ENCODE measurements around the gene DCC. TPM values are rescaled to one million over a fixed set of nuclear protein-coding genes. Genes with fewer than 3 reads are reported as not detected.

The DCC gene
- total RNA-seq, 4 donors from 2014 or later: 0.27 to 2.5 TPM; not detected in 2

DNA sequence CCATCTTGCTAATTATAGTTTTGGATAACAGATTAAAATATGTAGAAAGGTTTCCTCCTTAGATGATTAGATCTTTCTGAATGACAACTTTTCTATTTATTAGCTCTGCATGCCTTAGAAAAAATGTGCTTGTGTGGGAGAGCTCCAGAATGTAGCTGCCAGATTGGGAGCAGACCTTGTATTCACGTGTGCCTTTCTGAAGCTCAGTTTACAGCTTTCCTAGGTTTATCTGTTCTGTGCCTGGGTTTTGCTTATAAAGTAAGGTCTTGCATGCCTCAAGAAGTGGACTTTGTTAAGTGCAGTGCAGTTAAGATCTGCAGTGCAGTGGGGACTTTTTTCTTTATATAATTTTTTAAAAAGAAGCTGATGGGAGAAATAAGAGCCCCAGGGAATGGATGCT lies 179.0 kb downstream of the DCC start:
- no peak for DNase-seq
- WGBS, 2 donors (ENCODE audit: low coverage in 1 of 2): 30 to 60% methylated on average over 1 of the region's 1 CpG
- Histone ChIP-seq H3K4me3 (no peak overlapping the region), H3K9me3 (no peaks in the 10 kb centered on the region), H3K27ac (no peak overlapping the region), H3K4me1 (peaks cover 0 to 4% (median 0%) of the 10 kb centered on the region in 4 donors), H3K36me3 (no peaks in the 10 kb centered on the region), H3K27me3 (no peaks in the 10 kb centered on the region)
- in situ Hi-C loops (cut with MboI; ENCODE audit: low pct_ligation_motif_present in 1 of 4, low pct_unique_long_range_greater_than_20kb in 1 of 4, low sequenced_read_pairs in 3 of 4): no loop called here
- TF ChIP-seq, protein P1, sequence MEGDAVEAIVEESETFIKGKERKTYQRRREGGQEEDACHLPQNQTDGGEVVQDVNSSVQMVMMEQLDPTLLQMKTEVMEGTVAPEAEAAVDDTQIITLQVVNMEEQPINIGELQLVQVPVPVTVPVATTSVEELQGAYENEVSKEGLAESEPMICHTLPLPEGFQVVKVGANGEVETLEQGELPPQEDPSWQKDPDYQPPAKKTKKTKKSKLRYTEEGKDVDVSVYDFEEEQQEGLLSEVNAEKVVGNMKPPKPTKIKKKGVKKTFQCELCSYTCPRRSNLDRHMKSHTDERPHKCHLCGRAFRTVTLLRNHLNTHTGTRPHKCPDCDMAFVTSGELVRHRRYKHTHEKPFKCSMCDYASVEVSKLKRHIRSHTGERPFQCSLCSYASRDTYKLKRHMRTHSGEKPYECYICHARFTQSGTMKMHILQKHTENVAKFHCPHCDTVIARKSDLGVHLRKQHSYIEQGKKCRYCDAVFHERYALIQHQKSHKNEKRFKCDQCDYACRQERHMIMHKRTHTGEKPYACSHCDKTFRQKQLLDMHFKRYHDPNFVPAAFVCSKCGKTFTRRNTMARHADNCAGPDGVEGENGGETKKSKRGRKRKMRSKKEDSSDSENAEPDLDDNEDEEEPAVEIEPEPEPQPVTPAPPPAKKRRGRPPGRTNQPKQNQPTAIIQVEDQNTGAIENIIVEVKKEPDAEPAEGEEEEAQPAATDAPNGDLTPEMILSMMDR (IDR thresholded peaks at IDR 0.05): no peak
- TF ChIP-seq POLR2AphosphoS5 (IDR thresholded peaks at IDR 0.05) (no peak), POLR2A (IDR thresholded peaks at IDR 0.05) (no peak), EP300 (IDR thresholded peaks at IDR 0.05; ENCODE audit: low read depth) (no peak)
- intact Hi-C loops (cut with DNase I; ENCODE audit: low total_unique reads): no loop called here

DNA sequence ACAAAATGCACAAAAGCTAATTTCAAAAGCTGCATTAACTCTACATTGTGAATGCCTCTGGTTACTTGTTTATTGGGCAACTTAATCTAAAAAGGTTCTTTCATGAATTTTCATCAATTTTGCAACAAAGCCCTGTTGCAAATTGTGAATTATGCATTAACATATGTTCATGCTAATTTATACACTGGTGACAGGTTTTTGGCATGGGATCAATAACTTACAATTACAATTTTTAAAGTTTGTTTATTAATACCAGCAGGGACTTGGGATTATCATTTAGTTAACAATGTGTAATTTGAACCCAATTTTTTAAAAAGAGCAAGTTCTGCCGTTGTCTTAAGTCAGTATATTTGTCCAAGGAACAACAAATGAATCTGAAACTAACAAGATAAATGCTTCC lies 183.6 kb downstream of the DCC start:
- in situ Hi-C loops (cut with MboI; ENCODE audit: low pct_ligation_motif_present in 1 of 4, low pct_unique_long_range_greater_than_20kb in 1 of 4, low sequenced_read_pairs in 3 of 4) (no loop called here), intact Hi-C loops (cut with DNase I; ENCODE audit: low total_unique reads) (no loop called here)
- no peak for DNase-seq
- H3K27me3 ChIP-seq: no peaks in the 10 kb centered on the region
- H3K4me3 ChIP-seq: no peak overlapping the region
- TF ChIP-seq POLR2A (IDR thresholded peaks at IDR 0.05) (no peak), POLR2AphosphoS5 (IDR thresholded peaks at IDR 0.05) (no peak), EP300 (IDR thresholded peaks at IDR 0.05; ENCODE audit: low read depth) (no peak)
- TF ChIP-seq, protein P1 (IDR thresholded peaks at IDR 0.05): no peak
- H3K9me3 ChIP-seq: no peaks in the 10 kb centered on the region
- H3K27ac ChIP-seq: no peak overlapping the region
- no peaks in the 10 kb centered on the region for H3K36me3 ChIP-seq
- 48 to 54% methylated on average over 1 of the region's 1 CpG for WGBS, 2 donors (ENCODE audit: low coverage in 1 of 2)
- peaks cover 0 to 4% (median 0%) of the 10 kb centered on the region in 4 donors for H3K4me1 ChIP-seq

DNA sequence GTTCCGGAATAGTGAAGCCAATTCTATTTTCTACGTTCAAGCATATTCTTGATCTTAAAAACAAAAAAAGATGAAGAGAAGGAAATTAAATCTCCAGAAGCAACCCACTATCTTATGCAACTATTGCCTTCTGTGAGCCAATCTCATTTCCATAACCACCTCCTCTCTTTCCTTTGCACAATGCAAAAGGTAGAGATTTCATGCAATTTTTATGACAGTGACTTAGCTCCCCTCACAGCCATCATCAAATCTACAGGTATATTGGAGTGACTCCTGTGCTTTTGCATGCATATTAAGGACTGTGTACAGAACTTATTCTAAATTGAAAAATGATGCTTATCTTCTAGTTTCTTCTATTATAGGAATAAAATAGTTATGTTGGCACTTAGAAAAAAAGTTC lies 191.8 kb downstream of the DCC start:
- Histone ChIP-seq H3K36me3 (no peaks in the 10 kb centered on the region), H3K27ac (no peak overlapping the region), H3K4me3 (no peak overlapping the region), H3K27me3 (no peaks in the 10 kb centered on the region), H3K9me3 (no peaks in the 10 kb centered on the region), H3K4me1 (no peaks in the 10 kb centered on the region)
- no peak for DNase-seq
- in situ Hi-C loops (cut with MboI; ENCODE audit: low pct_ligation_motif_present in 1 of 4, low pct_unique_long_range_greater_than_20kb in 1 of 4, low sequenced_read_pairs in 3 of 4): no loop called here
- WGBS, 2 donors (ENCODE audit: low coverage in 1 of 2): 87 to 92% methylated on average over 2 of the region's 2 CpGs
- intact Hi-C loops (cut with DNase I; ENCODE audit: low total_unique reads): loop anchor here (10.0 kb wide), 1 partner anchor 57 kb away; no protein-coding TSS in a partner anchor
- TF ChIP-seq EP300 (IDR thresholded peaks at IDR 0.05; ENCODE audit: low read depth): no peak
- TF ChIP-seq POLR2AphosphoS5 (IDR thresholded peaks at IDR 0.05): no peak
- no peak for TF ChIP-seq POLR2A (IDR thresholded peaks at IDR 0.05)
- TF ChIP-seq, protein P1 (IDR thresholded peaks at IDR 0.05): no peak

DNA sequence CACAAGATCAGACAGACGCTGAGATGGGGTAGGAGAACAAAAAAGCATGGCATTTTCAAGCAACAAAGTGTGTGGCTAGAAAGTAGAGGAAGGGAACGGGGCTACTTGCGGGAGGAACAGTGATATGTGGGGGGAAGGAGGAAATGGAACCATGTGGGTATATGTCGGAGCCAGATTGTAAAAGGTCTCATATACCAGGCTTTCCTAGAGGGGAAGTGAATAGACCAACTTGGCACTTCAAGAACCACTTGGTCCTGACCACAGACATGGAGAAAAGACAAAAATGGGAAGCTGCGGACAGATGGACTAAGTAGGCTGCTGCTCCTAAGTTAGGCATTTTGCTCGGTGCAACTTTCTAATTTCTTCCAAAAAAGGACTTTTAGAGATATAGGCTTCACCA lies 196.0 kb downstream of the DCC start:
- Histone ChIP-seq H3K9me3 (no peaks in the 10 kb centered on the region), H3K4me3 (no peak overlapping the region), H3K27ac (no peak overlapping the region), H3K36me3 (no peaks in the 10 kb centered on the region), H3K4me1 (no peaks in the 10 kb centered on the region), H3K27me3 (no peaks in the 10 kb centered on the region)
- intact Hi-C loops (cut with DNase I; ENCODE audit: low total_unique reads) (loop anchor here (10.0 kb wide), 1 partner anchor 61 kb away; no protein-coding TSS in a partner anchor), in situ Hi-C loops (cut with MboI; ENCODE audit: low pct_ligation_motif_present in 1 of 4, low pct_unique_long_range_greater_than_20kb in 1 of 4, low sequenced_read_pairs in 3 of 4) (no loop called here)
- 60 to 69% methylated on average over 4 to 6 of the region's 6 CpGs for WGBS, 2 donors (ENCODE audit: low coverage in 1 of 2)
- TF ChIP-seq, protein P1 (IDR thresholded peaks at IDR 0.05): no peak
- TF ChIP-seq POLR2A (IDR thresholded peaks at IDR 0.05): no peak
- no peak for TF ChIP-seq POLR2AphosphoS5 (IDR thresholded peaks at IDR 0.05)
- no peak for DNase-seq

Measured in transverse colon (tissue), 4 donors.